ENCODE results near the gene SPANXN5.
"Not testable (repeated sequence)": the region's sequence is repeated elsewhere in the genome, so short reads cannot be mapped to it uniquely, and the experiment has no call there.

Gene SPANXN5, protein sequence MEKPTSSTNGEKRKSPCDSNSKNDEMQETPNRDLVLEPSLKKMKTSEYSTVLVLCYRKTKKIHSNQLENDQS

DNA sequence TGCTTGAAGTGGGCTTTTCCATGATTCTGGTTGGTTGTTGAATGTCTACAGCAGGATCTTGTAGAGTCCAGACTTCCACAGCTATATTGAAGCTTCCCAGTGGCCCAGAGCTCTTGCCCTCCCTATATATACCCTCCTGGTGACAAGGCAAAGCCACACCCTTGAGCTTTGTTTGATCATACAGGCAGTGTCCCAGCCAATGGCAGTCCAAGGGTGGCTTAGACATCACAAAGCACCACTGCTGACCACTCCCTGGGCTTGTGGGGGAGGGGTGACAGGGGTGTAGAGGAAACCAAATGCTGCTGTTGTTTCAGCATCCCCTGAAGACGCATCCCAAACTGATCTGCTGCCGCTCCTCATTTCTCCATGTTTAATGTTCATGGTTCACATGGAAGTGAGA lies at the start of gene SPANXN5:
Gene SPANXN5, minus strand, starts transcription at position 101 of the 400 bp plus-strand sequence. Its CDS starts 79 bp downstream, at position 22.
- not testable (repeated sequence) for DNase-seq

DNA sequence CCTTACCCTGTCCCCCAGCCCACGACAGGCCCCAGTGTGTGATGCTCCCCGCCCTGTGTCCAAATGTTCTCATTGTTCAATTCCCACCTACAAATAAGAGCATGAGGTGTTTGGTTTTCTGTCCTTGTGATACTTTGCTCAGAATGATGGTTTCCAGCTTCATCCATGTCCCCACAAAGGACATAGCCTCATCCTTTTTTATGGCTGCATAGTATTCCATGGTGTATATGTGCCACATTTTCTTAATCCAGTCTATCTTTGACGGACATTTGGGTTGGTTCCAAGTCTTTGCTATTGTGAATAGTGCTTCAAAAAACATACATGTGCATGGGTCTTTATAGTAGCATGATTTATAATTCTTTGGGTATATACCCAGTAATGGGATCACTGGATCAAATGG lies 46.4 kb upstream of the SPANXN5 start:
- DNase-seq: not testable (repeated sequence)

DNA sequence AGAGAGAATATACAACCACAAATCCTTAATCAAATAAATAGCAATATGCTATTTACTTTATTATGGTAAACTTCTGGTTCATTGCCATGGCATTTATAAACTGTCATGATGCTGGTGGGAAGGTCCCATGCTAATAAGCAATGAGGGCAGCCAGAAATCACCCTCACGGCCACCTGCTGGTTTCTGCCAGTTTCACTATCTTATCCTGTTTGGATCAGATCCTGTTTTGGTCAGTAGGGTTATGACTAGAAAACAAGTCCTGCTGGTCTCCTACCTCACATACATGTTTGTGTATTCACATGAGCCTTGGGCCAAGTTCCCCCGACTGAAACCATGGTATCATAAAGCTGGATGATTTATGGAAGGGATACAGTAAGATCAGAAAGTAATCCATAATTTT lies 41.9 kb upstream of the SPANXN5 start:
- no peak for DNase-seq

DNA sequence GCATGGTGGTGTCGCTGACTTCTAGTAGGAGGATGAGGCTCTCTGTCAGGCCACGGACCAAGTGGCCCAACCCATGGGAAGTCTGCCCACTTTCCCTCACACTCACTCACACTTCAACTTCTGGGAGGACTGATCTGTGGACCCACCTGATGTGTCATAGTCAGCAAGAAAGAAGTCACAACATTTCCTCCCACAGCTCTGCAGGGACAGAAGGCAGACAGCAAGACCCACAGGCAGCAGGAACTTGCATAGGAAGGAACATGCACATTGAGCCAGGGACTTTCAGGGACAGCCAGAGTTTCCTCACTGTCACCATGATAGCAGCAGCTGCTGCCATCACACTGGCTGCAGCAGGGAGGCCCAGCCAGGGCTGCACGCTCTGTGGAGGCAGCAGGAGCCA lies 33.3 kb upstream of the SPANXN5 start:
- no peak for DNase-seq

DNA sequence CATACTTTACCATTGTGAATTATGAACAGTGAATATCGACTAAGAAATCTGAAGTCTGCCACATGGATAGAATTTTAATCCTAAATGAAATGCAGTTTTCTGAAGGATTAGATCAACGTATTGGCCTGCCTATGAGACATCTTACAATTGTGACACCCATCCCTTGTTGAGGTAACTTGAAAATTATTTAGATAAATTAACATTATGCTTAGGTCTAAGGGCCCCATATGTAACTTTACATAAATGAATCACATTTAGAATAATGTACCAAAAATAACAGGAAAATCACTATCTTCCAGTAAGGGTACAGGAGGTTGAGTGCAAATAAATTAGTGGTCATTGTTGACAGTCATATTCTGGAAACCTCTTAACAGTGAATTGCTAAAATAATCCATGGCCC lies 27.4 kb upstream of the SPANXN5 start:
- no peak for DNase-seq

DNA sequence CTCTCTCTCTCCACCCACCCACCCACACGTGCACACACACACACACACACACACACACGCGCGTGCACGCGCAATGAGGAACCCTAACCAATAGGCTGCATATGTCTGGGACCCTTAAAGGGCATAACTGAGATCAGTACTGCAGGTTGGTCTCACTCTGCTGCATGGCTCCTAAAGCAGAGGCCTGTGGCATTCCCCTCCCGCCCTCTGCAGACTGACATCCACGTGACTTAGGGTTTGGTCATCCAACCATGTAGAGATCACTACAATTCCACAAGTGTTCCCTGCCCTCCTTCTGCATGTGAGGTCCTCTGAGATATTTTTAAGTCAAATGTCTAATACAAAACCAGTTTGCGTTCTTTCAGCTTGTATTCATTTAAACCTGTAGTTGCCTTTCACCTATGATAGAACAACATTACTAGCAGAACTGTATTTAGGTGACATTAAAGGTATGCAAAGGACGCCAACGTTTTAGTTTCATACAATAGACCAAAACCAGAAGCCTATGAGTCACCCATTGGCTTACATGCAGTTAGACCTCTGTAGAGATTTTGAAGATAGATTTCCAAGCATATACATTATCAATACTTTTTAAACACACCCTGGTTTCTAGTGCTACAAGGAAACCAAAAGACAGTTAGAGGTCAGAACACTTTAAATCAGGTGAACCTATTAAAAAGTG lies 24.0 kb upstream of the SPANXN5 start:
- DNase-seq: no peak

DNA sequence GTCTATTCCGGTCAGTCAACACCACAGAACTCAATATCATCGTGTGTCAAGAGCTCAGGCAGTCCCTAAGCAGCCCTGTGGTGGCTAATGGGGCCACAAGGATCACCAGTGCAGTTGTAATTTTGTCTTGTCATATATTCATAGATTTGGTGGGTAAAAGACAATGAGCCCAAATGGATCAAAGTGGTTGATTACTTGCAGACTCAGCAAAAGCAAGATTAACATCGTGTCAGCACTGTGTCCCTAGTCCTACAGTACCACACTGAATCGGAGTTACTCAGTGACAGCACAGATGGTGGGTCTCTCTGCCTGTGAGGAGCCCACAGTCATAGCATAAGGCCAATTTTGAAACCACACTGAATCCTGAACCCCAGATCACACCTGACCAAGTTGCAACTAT lies 22.6 kb upstream of the SPANXN5 start:
- no peak for DNase-seq

DNA sequence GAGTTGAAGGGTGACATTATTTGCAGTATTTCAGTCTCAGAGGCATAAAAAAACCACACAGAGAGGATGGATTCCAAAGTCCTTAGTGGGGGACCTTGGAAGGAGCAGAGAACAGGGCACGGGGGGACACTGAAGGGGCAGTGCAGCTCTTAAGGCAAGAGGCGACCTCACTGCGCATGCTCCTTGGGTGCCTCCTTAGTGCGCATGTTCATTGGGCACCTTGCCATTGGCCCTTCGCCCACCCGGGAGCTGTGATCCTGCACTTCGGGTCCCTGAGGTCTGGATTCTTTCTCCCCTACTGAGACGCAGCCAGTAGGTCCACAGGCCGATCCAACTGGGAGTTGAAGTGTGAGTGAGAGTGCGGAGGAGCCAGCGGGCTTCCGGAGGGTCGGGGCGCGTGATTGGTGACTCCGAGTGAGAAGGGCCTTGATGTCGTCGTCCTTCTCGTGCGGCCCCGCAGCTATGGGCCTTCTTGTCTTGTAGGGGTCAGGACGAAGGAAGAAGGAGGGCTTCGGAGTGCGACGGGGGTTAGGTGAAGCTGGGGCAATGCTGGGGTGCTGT lies 13.9 kb upstream of the SPANXN5 start, which contains the start of gene XAGE5:
Gene XAGE5, plus strand, starts transcription at position 223 of the 561 bp plus-strand sequence. CDS start 1,280 bp downstream, outside the sequence.
- no peak for DNase-seq

DNA sequence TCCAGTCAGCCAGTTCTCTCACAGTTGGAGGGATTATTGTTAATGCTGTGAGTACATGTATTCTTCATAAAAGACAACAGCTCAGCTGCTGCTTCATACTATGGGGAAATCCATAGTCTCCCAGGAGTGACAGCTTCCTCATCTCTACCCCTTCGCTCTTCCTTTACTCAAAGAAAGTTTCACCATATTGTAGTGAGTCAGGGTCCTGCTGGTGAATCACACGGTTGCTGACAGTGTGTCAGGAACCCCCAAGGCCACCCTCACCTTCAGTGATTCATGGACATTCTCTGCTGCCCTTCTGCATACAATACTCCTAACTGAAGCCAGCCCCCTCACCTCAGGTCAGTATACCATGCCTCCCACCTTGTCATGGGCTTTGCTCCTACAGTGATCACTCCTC lies 7.6 kb upstream of the SPANXN5 start:
- not testable (repeated sequence) for DNase-seq

DNA sequence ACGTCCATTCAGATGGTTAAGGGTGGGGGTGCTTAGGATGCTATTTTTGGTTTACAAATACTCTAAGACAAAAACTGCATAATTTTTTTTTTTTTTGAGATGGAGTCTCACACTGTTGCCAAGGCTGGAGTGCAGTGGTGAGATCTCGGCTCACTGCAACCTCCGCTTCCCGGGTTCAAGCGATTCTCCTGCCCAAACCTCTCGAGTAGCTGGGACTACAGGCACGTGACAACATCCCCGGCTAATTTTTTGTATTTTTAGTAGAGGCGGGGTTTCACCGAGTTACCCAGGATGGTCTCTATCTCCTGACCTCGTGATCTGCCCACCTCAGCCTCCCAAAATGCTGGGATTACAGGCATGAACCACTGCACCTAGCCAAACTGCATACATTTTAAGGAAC lies 23.7 kb downstream of the SPANXN5 start:
- DNase-seq: not testable (repeated sequence)

DNA sequence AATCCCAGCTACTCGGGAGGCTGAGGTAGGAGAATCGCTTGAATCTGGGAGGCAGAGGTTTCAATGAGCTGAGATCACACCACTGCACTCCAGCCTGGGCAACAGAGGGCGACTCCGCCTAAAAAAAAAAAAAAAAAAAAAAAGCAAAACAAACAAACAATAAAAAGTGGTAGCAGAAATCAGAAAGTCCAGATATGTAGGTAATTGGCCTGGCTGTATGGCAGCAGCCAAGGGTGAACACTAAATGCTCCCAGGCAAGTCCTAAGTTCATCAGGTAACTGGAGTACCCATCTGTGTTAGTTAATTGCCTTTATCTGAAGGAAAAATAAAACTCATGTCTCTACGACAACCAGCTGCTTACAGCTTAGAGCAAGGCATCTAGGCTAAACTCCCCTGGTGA lies 31.2 kb downstream of the SPANXN5 start:
- DNase-seq: not testable (repeated sequence)

DNA sequence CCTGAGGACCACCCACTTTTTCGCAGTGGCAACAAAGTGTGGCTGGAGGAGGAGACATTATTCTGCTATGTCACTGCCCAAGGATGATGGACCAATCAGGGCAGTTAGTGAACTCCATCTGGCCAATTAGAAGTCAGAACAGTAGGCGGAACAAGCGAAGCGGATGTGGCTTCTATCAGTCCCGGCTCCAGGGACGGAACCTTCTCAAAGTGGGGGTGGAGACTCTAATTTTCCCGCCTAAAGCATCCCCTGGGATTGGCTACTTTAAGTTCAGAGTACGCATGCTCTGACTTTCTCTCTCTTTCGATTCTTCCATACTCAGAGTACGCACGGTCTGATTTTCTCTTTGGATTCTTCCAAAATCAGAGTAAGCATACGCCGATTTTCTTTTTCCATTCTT lies 46.3 kb downstream of the SPANXN5 start, which contains the start of gene SSX2B:
Gene SSX2B, plus strand, starts transcription at position 301 of the 400 bp plus-strand sequence. CDS start 1,429 bp downstream, outside the sequence.
- DNase-seq: not testable (repeated sequence)

Measured in activated CD4-positive, alpha-beta T cell treated with anti-CD3 and anti-CD28 coated beads, Interleukin-2, amount 50 U/mL, for 16 hours (primary cell).